OCI-LY1 (cell line): ENCODE data around the gene TOR1A.

Experiments used
- H2AFZ ChIP-seq: fragments of 200-600 bp; sonication (generic), shearing (Covaris generic); 2 replicates; pipeline ENCODE4 v1.6.0; 2014; ENCODE audit warnings: antibody characterized with exemption, mild to moderate bottlenecking, low read length
- H3F3A ChIP-seq: fragments of 200-600 bp; sonication (generic), shearing (Covaris generic); 2 replicates; pipeline ENCODE4 v1.6.0; 2014; ENCODE audit warnings: mild to moderate bottlenecking, antibody characterized with exemption, low read length, moderate library complexity; ENCODE audit not compliant: insufficient read depth
- H3K27ac ChIP-seq: fragments of 200-600 bp; sonication (generic); 2 replicates; pipeline ENCODE4 v1.5.1; 2014; ENCODE audit warnings: low read length, mixed run types, mild to moderate bottlenecking, low read depth; ENCODE audit not compliant: poor library complexity, severe bottlenecking
- H3K27me3 ChIP-seq: fragments of 200-600 bp; sonication (generic); 2 replicates; pipeline ENCODE4 v1.6.0; 2014; ENCODE audit warnings: antibody characterized with exemption, mild to moderate bottlenecking, low read length, moderate library complexity; ENCODE audit not compliant: insufficient read depth
- H3K36me3 ChIP-seq: fragments of 200-600 bp; sonication (generic); 2 replicates; pipeline ENCODE4 v1.6.1; 2014; ENCODE audit warnings: mild to moderate bottlenecking, antibody characterized with exemption, low read length, moderate library complexity, mixed read lengths; ENCODE audit not compliant: insufficient read depth
- H3K4me1 ChIP-seq: fragments of 200-600 bp; sonication (generic); 2 replicates; pipeline ENCODE4 v1.5.1; 2014; ENCODE audit warnings: mild to moderate bottlenecking, low read length, moderate library complexity; ENCODE audit not compliant: insufficient read depth, severe bottlenecking
- H3K4me2 ChIP-seq: fragments of 200-600 bp; sonication (generic), shearing (Covaris generic); 2 replicates; pipeline ENCODE4 v1.6.1; 2014; ENCODE audit warnings: low read length
- H3K4me3 ChIP-seq: fragments of 200-600 bp; sonication (generic); 2 replicates; pipeline ENCODE4 v1.5.1; 2014; ENCODE audit warnings: low read length, low read depth, mild to moderate bottlenecking, mixed read lengths; ENCODE audit not compliant: poor library complexity, severe bottlenecking
- H3K79me2 ChIP-seq: fragments of 200-600 bp; shearing (Covaris generic); 2 replicates; pipeline ENCODE4 v1.6.1; 2016; ENCODE audit warnings: mixed run types, low read length, mixed read lengths; ENCODE audit not compliant: insufficient read depth
- H3K9ac ChIP-seq: fragments of 200-600 bp; sonication (generic), shearing (Covaris generic); 2 replicates; pipeline ENCODE4 v1.6.1; 2014; ENCODE audit warnings: mild to moderate bottlenecking, low read length, mixed read lengths
- H3K9me2 ChIP-seq: fragments of 200-600 bp; sonication (generic), shearing (Covaris generic); 2 replicates; pipeline ENCODE4 v1.6.1; 2014; ENCODE audit warnings: low read depth, mild to moderate bottlenecking, low read length, mixed read lengths
- H3K9me3 ChIP-seq: fragments of 200-600 bp; shearing (Covaris generic); 2 replicates; pipeline ENCODE4 v1.6.1; 2014; ENCODE audit warnings: low read length, mixed read lengths
- H4K20me1 ChIP-seq: fragments of 200-600 bp; sonication (generic), shearing (Covaris generic); 2 replicates; pipeline ENCODE4 v1.6.0; 2016; ENCODE audit warnings: mild to moderate bottlenecking, low read length; ENCODE audit not compliant: insufficient read depth
- CTCF ChIP-seq: fragments of 200-600 bp; sonication (generic), shearing (Covaris generic); IDR thresholded peaks from 2 replicates; pipeline ENCODE4 v1.5.1; 2017; ENCODE audit warnings: mild to moderate bottlenecking, antibody characterized with exemption, low read length, moderate library complexity, mixed read lengths
- EZH2 ChIP-seq: fragments of 200-600 bp; sonication (generic), shearing (Covaris generic); IDR thresholded peaks from 2 replicates; pipeline ENCODE4 v1.8.0; 2017; ENCODE audit warnings: borderline replicate concordance, mixed run types, mild to moderate bottlenecking, antibody characterized with exemption, low read length, moderate library complexity, mixed read lengths

Gene TOR1A

DNA sequence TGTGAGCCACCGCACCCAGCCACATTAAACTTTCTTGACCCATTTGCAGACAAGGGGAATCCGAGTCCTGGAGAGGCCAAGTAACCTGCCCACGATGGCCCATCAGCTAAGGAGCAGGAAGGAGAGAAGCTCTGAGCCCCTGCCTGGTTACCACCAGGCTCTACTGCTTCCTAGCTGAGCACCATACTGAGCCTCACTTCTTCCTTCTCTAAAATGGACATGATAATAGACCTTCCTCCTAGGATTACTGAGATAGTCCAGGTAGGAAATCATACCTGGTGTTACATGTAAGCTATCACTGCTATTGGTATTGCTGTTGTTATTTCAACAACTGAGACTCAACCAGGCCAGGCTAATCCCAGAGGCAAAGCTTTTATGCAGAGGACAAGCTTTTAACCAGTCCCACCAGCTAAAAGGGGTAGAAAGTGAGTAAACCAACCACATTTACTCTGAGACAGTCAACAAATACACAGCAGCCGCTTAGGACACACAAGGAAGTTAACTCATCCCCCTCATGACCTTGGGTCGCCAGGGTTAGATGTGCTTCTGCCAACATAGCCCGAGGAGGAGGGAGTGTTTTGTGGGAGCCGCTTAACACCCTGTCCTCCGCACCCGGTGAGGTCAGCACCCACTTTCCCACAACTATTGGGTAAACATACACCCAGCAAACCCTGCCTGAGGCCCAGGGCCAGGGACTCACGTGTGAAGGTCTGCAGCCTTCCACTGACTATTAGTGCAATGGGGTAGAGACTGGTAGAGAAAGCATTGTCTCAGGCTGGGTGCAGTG, 50.5 kb downstream of the TOR1A start:
- H3K9me2 ChIP-seq: no peaks in the 10 kb centered on the region
- H3K36me3 ChIP-seq: no peaks in the 10 kb centered on the region
- H3K79me2 ChIP-seq: no peaks in the 10 kb centered on the region
- H3K27ac ChIP-seq: no peak overlapping the region
- no peak overlapping the region for H3K4me3 ChIP-seq
- H3F3A ChIP-seq: no peaks in the 10 kb centered on the region
- H3K9me3 ChIP-seq: no peaks in the 10 kb centered on the region
- no peaks in the 10 kb centered on the region for H4K20me1 ChIP-seq
- 0 out of 2 replicates have a peak, but pooled peaks cover 8% of the 10 kb centered on the region for H3K27me3 ChIP-seq
- no peak overlapping the region for H2AFZ ChIP-seq
- H3K4me1 ChIP-seq: no peaks in the 10 kb centered on the region
- no peak overlapping the region for H3K4me2 ChIP-seq
- no peak overlapping the region for H3K9ac ChIP-seq
- TF ChIP-seq CTCF (no peak), EZH2 (no peak)

DNA sequence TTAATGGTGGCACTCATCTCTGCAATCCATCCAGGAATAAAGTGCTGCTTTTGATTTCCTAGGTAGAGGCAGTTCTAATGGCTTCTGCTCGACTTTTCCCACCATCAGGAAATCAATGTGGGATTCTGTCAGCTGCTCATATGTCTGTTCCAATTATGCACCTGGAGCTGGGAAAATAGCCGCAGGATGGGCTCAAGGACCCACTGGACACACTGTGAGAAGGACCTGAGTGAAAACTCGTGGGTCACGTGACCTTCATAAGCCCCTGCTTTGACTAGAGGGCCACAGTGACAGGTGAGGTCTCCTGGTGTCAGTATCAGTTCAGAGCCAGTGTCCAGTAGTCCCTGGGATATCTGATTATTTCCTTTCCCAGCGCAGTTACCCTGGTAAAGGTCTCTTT, 53.2 kb downstream of the TOR1A start:
- H3F3A ChIP-seq: no peaks in the 10 kb centered on the region
- no peaks in the 10 kb centered on the region for H3K9me3 ChIP-seq
- 0 out of 2 replicates have a peak, but pooled peaks cover 8% of the 10 kb centered on the region for H3K27me3 ChIP-seq
- no peak overlapping the region for H3K4me2 ChIP-seq
- H3K4me1 ChIP-seq: no peaks in the 10 kb centered on the region
- H3K27ac ChIP-seq: no peak overlapping the region
- no peaks in the 10 kb centered on the region for H3K9me2 ChIP-seq
- no peaks in the 10 kb centered on the region for H4K20me1 ChIP-seq
- no peaks in the 10 kb centered on the region for H3K79me2 ChIP-seq
- no peaks in the 10 kb centered on the region for H3K36me3 ChIP-seq
- H3K4me3 ChIP-seq: no peak overlapping the region
- no peak for TF ChIP-seq CTCF
- TF ChIP-seq EZH2: no peak
- no peak overlapping the region for H2AFZ ChIP-seq
- no peak overlapping the region for H3K9ac ChIP-seq

GRCh38 chr9:129769669-129770068, 54.3 kb downstream of the TOR1A start:
- no peaks in the 10 kb centered on the region for H3K9me3 ChIP-seq
- H3K27ac ChIP-seq: no peak overlapping the region
- no peaks in the 10 kb centered on the region for H3K79me2 ChIP-seq
- H3K4me3 ChIP-seq: no peak overlapping the region
- no peak overlapping the region for H3K9ac ChIP-seq
- H2AFZ ChIP-seq: no peak overlapping the region
- no peaks in the 10 kb centered on the region for H3K36me3 ChIP-seq
- H3K4me2 ChIP-seq: no peak overlapping the region
- no peaks in the 10 kb centered on the region for H3K4me1 ChIP-seq
- no peaks in the 10 kb centered on the region for H3F3A ChIP-seq
- H3K27me3 ChIP-seq: 0 out of 2 replicates have a peak, but pooled peaks cover 6% of the 10 kb centered on the region
- TF ChIP-seq EZH2: no peak
- no peaks in the 10 kb centered on the region for H4K20me1 ChIP-seq
- no peaks in the 10 kb centered on the region for H3K9me2 ChIP-seq

DNA sequence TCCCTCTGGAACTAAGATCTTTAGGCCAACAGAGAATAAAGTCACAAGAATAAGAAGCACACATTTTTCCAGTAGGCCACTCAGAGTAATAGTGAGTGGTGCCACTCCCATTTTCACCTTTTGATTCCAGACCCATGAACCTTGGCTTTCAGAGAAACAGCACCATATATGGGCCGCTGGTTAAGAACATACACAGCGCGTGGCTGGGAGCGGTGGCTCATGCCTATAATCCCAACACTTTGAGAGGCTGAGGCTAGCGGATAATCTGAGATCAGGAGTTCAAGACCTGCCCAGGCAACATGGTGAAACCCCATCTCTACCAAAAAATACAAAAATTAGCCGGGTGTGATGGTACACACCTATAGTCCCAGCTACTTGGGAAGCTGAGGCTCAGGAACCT, 55.5 kb downstream of the TOR1A start:
- 0 out of 2 replicates have a peak, but pooled peaks cover 2% of the 10 kb centered on the region for H3K27me3 ChIP-seq
- no peak overlapping the region for H3K4me2 ChIP-seq
- H3K27ac ChIP-seq: no peak overlapping the region
- TF ChIP-seq EZH2: no peak
- H2AFZ ChIP-seq: no peak overlapping the region
- no peaks in the 10 kb centered on the region for H3K79me2 ChIP-seq
- no peaks in the 10 kb centered on the region for H3F3A ChIP-seq
- H3K9me3 ChIP-seq: no peaks in the 10 kb centered on the region
- no peaks in the 10 kb centered on the region for H4K20me1 ChIP-seq
- H3K4me3 ChIP-seq: no peak overlapping the region
- no peaks in the 10 kb centered on the region for H3K4me1 ChIP-seq
- no peaks in the 10 kb centered on the region for H3K36me3 ChIP-seq
- H3K9me2 ChIP-seq: no peaks in the 10 kb centered on the region
- H3K9ac ChIP-seq: no peak overlapping the region
